Measurements from ENCODE around the gene PFDN6. TPM values are rescaled to one million over a fixed set of nuclear protein-coding genes. Genes with fewer than 3 reads are reported as not detected.
A peak's percentile ranks its signal among the peaks of the same experiment; 100 is the strongest.

The PFDN6 gene
- total RNA-seq, 1 experiment from 2014 or later = 85.8 TPM

- Histone ChIP-seq H2BK5ac (ENCODE audit: insufficient read length, low read length) (no peak overlapping the region), H3K14ac (ENCODE audit: insufficient read depth, low read length) (no peak overlapping the region), H3K9ac (ENCODE audit: extremely low read depth, insufficient read length, low read length) (no peak overlapping the region), H4K91ac (ENCODE audit: insufficient read length, low read depth, low read length) (no peak overlapping the region), H4K20me1 (ENCODE audit: control insufficient read depth, insufficient read depth, insufficient read length) (no peaks in the 10 kb centered on the region), H2AK5ac (ENCODE audit: insufficient read length, low read length) (no peak overlapping the region), H3K23ac (ENCODE audit: insufficient read length, low read depth, low read length) (no peak overlapping the region), H3K4ac (ENCODE audit: low read depth, low read length) (no peak overlapping the region), H3K79me2 (ENCODE audit: insufficient read depth, low read length) (peaks cover 3% of the 10 kb centered on the region; the same call in 1 of the 2 replicates), H3K56ac (ENCODE audit: insufficient read length, low read depth, low read length) (no peak overlapping the region), H3K4me1 (ENCODE audit: insufficient read depth, low read length) (no peaks in the 10 kb centered on the region), H3K4me2 (ENCODE audit: insufficient read depth, insufficient read length, low read length) (no peak overlapping the region), H2BK20ac (ENCODE audit: low read depth, low read length, poor library complexity, severe bottlenecking) (no peak overlapping the region), H3K18ac (ENCODE audit: insufficient read length, low read depth, low read length) (no peak overlapping the region), H2BK12ac (ENCODE audit: insufficient read length, low read depth, low read length) (no peak overlapping the region), H4K8ac (replicated peaks; ENCODE audit: insufficient read length, low read depth, low read length) (no peak overlapping the region), H2BK15ac (ENCODE audit: low read depth, low read length) (no peak overlapping the region), H3K9me3 (ENCODE audit: control insufficient read depth, low read depth, low read length) (no peaks in the 10 kb centered on the region), H3K27me3 (ENCODE audit: insufficient read depth, low read length) (no peaks in the 10 kb centered on the region), H2BK120ac (ENCODE audit: low read depth, low read length, poor library complexity, severe bottlenecking) (no peak overlapping the region), H2AFZ (ENCODE audit: low read length) (no peak overlapping the region), H3K23me2 (ENCODE audit: insufficient read length, low read depth, low read length, poor library complexity, severe bottlenecking) (peaks cover 22% of the 10 kb centered on the region), H3K27ac (ENCODE audit: insufficient read length, low read depth, low read length) (no peak overlapping the region), H3T11ph (ENCODE audit: low read length) (no peak overlapping the region), H4K5ac (ENCODE audit: insufficient read length, low read depth, low read length) (no peak overlapping the region), H3K79me1 (ENCODE audit: insufficient read depth, low read depth, low read length, poor library complexity, severe bottlenecking) (no peaks in the 10 kb centered on the region)
- no peak for DNase-seq
- Mint-ChIP-seq H3K4me3 (peak overlapping the region in 1 of 2 experiments; percentile 48; a peak in 1 of 5 replicates), H3K9me3 (no peaks in the 10 kb centered on the region), H3K4me1 (peaks cover 10 to 15% of the 10 kb centered on the region in 2 experiments), H3K27me3 (ENCODE audit: low read depth) (no peaks in the 10 kb centered on the region; the same call in 1 of the 2 replicates), H3K27ac (no peak overlapping the region), H3K36me3 (ENCODE audit: insufficient read depth in 1 of 3, low read depth in 3 of 3) (peaks cover 3 to 17% (median 5%) of the 10 kb centered on the region in 3 experiments; a peak in 6 of 7 replicates)
- TF ChIP-seq CTCF (conservative IDR thresholded peaks at IDR 0.05) = no peak
- no CpG with 5 or more reads among the region's 3 CpGs for WGBS (ENCODE audit: extremely low coverage, insufficient read length, low lambda C conversion rate)
Measured at GRCh38 chr6:33301877-33302276, 12.5 kb downstream of the PFDN6 start.

Measured in H9 (cell line).